GM18909 (cell line): Measurements from ENCODE around the gene LAG3.

Experiments
- ATAC-seq: cut with Tn5 transposase; IDR thresholded peaks from one replicate; pipeline ENCODE4 v1.9.1; 2021; ENCODE audit warnings: mild to moderate bottlenecking; ENCODE audit not compliant: unreplicated experiment, poor library complexity

The LAG3 gene

GRCh38 chr12:6771091-6771495, 1.2 kb upstream of the LAG3 start:
- ATAC-seq, result no peak

DNA sequence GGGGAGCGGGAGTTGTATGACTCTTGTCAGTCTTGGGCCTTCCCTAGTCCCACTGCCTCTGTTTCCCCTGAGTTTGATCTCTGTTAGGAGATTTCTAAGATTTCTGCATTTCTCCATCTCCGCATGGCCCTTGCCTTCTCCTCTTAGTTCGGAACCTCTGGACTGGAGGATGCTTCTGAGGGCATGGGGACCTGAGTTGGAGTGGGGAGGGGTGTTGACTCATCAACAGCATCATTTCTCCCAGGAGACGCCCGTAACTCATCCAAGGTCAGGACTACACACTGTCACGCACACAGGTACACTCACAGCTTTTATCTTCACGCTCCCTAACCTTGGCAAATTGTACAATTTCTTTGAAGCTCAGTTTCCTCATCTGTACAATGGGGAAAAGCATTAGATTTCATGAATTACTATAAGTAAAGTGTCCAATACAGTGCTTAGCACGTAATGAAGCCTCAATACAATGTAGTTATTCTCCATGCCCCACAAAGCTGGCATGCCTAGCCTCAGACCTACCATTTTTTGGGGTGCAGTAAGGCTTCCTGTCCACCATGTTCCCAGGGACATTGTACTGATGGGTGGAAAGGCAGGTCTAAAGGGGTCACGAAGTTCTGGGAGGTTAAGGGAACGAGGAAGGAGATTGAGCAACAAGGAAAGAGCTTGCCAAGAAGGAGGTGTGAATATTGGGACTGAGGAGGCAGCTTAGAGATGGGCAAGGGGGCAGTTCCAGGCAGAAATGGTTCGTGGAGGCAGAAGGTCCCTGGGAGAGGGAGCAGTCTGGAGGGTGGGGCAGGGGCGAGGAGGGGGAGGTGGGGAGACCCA, 600 bp upstream of the LAG3 start:
- no peak for ATAC-seq

DNA sequence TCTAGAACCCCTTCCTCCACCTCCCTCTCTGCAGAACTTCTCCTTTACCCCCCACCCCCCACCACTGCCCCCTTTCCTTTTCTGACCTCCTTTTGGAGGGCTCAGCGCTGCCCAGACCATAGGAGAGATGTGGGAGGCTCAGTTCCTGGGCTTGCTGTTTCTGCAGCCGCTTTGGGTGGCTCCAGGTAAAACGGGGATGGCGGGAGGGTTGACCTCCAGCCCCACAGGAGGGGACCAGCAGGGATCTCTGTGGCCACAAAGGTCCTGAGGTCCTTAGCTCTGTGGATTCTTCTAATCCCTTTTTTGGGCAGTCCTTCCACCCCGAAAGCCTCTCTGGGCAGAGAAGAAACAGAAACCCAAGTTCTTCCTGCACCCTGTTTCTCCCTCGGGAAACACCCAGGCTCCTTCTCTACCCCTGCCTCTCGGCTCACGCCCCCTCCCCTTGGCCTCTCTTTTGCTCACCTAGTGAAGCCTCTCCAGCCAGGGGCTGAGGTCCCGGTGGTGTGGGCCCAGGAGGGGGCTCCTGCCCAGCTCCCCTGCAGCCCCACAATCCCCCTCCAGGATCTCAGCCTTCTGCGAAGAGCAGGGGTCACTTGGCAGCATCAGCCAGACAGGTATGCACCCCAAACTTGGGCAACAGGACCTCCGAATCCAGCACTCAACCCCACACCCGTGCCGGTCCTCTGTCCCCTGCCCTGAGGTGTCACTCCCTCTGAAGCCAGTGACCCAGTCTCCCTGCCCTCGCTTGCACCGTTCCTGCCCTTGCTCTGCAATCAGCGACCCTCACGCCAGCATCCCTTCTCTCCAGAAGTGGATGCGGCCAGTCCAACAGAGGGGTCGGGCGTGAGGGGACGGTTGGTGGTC, 638 bp downstream of the LAG3 start:
- no peak for ATAC-seq

GRCh38 chr12:6773590-6774351, 1.5 kb downstream of the LAG3 start:
- no peak for ATAC-seq

DNA sequence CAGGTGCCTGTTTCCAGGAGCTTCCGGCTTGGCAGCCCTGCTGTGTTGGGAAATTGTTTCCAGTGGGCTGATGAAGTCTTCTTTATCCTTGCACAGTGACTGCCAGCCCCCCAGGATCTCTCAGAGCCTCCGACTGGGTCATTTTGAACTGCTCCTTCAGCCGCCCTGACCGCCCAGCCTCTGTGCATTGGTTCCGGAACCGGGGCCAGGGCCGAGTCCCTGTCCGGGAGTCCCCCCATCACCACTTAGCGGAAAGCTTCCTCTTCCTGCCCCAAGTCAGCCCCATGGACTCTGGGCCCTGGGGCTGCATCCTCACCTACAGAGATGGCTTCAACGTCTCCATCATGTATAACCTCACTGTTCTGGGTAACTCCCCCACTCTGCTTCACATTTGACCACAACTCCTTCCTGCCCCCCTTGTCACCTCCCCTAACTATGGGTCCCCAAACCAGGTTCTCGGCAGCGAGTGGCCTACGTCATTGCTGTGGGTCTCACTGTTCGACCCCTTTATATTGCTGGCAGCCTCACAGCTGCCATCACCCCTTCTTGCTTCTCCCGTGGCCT, 2.3 kb downstream of the LAG3 start:
- no peak for ATAC-seq

GRCh38 chr12:6775185-6776174, 3.2 kb downstream of the LAG3 start:
- ATAC-seq, result no peak

GRCh38 chr12:6777386-6777785, 5.1 kb downstream of the LAG3 start:
- no peak for ATAC-seq

GRCh38 chr12:6778217-6778573, 5.9 kb downstream of the LAG3 start:
- no peak for ATAC-seq

DNA sequence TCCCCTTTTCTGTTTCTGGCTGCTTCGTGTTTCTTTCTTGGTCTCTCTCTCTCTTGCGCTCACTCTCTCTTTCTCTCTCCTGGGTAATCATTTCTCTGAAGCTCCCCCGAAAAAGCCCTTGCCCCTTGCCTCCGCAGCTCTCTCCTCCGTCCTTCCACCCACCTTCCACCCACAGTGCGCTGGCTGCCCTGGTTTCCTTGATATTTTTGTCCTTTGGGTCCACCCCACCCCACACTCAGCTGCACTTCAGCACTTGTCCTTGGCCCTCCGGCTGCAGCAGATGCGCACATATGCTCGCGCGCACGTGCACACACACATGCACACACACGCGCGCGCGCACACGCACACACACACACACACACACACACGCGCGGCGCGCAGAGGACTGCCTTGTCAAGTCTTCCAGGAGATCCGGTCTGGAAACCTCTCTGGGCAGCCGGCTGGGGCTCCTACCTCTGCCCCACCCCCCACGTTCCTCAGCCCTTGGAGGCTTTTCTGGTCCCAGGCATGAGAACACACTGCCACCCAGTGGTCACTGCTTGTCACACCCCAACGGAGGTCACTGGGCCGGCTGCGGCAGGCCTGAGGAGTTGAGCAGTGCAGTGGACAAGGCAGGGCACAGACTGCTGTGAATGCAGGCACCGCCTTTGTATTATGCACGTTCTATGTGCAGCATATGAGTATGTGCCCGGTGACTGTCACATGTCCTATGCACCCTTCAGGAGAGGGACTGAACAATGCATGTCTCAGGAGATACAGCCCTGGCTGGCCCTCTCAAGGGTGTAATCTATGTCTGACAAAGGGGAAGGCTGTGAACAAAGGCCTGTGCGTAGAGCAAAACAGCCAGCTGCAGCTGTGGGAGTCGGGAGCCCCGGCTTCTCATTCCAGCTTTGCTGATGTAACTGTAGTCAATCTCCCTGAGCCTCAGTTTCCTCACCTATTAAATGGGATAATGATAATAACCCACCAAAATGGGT, 6.5 kb downstream of the LAG3 start:
- ATAC-seq, result peak; percentile 69

DNA sequence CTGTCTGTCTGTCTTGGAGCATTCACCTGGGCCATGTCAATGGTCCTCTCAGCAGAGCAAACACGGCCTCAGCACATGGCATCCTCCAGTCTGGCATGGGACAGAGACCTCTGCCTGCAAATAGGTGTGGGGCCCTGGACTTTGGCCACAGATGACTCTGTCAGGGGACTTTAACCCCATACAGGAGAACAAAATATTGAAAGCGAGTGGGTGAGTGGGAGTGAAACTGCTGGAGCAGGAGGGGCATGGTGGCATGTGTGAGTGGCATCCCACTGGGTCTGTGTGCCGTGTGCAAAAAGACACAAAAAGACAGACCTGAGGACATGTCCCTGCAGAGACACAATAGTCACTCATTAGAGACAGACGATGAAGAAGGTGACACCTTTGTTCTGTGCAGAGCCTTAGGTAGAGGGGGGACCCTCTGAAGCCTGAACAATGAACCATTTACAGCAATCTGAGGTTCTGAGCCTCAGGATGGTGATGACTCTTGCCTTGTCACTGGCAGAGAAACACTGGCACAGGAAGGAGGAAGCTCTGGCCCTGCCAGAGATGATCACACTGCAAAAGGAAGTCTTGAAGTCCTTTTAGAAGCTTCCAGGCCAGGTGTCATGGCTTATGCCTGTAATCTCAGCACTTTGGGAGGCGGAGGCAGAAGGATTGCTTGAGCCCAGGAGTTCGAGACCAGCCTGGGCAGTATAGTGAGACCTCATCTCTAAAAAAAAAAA, 7.5 kb downstream of the LAG3 start:
- ATAC-seq, result no peak

DNA sequence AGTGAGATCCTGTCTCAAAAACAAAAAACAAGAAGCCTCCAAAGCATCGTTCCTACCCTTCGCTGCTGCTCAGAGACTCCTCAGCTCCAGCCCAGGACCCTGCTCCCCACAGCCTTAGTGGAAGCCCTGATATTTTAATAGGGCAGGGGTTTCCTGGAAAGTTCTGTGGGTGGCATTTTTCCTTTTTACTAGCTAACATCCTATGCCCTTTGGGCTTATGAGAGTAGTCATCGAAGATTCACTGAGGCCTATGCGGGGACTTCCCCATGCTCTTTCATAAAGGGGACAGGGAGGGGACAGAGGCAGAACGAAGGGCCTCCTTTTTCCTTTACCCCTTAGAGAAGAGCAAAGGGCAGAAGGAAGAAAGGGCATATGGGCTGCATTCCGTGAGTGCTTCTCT, 8.3 kb downstream of the LAG3 start:
- no peak for ATAC-seq

- ATAC-seq, result no peak
Measured at GRCh38 chr12:6782119-6782518, 9.8 kb downstream of the LAG3 start.

- ATAC-seq, result no peak
Measured at GRCh38 chr12:6782850-6783566, 10.7 kb downstream of the LAG3 start.

DNA sequence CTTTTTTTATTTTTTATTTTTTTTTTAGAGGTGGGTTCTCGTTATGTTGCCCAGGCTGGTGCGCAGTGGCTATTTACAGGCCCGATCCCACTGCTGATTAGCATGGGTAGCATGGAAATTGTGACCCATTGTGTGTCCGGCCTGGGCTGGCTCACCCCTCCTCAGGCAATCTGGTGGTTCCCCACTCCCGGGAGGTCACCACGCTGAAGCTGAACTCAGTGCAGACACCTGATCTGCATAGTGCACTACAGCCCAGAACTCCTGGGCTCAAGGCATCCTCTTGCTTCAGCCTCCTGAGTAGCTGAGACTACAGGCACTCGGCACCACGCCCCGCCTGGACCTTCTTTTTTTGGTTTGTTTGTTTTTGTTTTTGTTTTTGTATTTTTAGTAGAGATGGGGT, 11.5 kb downstream of the LAG3 start:
- no peak for ATAC-seq

GRCh38 chr12:6784296-6784695, 12.0 kb downstream of the LAG3 start:
- ATAC-seq, result no peak

- ATAC-seq, result no peak
Measured at GRCh38 chr12:6784761-6785160, 12.4 kb downstream of the LAG3 start.
